Measurements from ENCODE around the gene RGL2. TPM values are rescaled to one million over a fixed set of nuclear protein-coding genes. Genes with fewer than 3 reads are reported as not detected.
"Not testable (repeated sequence)": the region's sequence is repeated elsewhere in the genome, so short reads cannot be mapped to it uniquely, and the experiment has no call there.

Gene RGL2
- total RNA-seq, 1 donor from 2014 or later: 51.9 TPM

- DNase-seq: no peak
Measured at GRCh38 chr6:33272275-33273128, 26.2 kb downstream of the RGL2 start.

GRCh38 chr6:33271468-33272274 is 27.1 kb downstream of the RGL2 start, which contains the start of the genes RPS18 and VPS52:
Gene RPS18 (plus strand): TSS chr6:33272075. CDS start chr6:33272120, 45 bp downstream.
Gene VPS52 (minus strand): TSS chr6:33271876. CDS start chr6:33271675, 201 bp downstream.
- peak; percentile 100 for DNase-seq

- DNase-seq: no peak
Measured at GRCh38 chr6:33271117-33271467, 27.6 kb downstream of the RGL2 start.

GRCh38 chr6:33264015-33264414 is 34.7 kb downstream of the RGL2 start:
- no peak for DNase-seq

- not testable (repeated sequence) for DNase-seq
Measured at GRCh38 chr6:33262490-33262889, 36.3 kb downstream of the RGL2 start.

GRCh38 chr6:33259032-33259431 is 39.7 kb downstream of the RGL2 start:
- no peak for DNase-seq

- no peak for DNase-seq
Measured at GRCh38 chr6:33254591-33254990, 44.2 kb downstream of the RGL2 start.

GRCh38 chr6:33252759-33253158 is 46.0 kb downstream of the RGL2 start:
- DNase-seq: no peak

- DNase-seq: no peak
Measured at GRCh38 chr6:33251395-33252012, 47.2 kb downstream of the RGL2 start.

- DNase-seq: no peak
Measured at GRCh38 chr6:33250731-33251130, 48.0 kb downstream of the RGL2 start.

GRCh38 chr6:33249732-33250630 is 48.8 kb downstream of the RGL2 start:
- no peak for DNase-seq

GRCh38 chr6:33248932-33249731 is 49.6 kb downstream of the RGL2 start:
- DNase-seq: peak; percentile 99

GRCh38 chr6:33248643-33248931 is 50.2 kb downstream of the RGL2 start:
- no peak for DNase-seq

GRCh38 chr6:33247977-33248642 is 50.6 kb downstream of the RGL2 start:
- peak; percentile 95 for DNase-seq

GRCh38 chr6:33243476-33243875 is 55.3 kb downstream of the RGL2 start:
- no peak for DNase-seq

GRCh38 chr6:33241968-33242367 is 56.8 kb downstream of the RGL2 start:
- no peak for DNase-seq

Data from tongue (tissue), 2 donors.